HCT116 (cell line): ENCODE measurements around the gene PAM16. TPM values are rescaled to one million over a fixed set of nuclear protein-coding genes. Genes with fewer than 3 reads are reported as not detected.

Experiments used
- ATAC-seq: fragments of 200-7000 bp; cut with Tn5 transposase; 2 replicates; pipeline ENCODE4 v1.9.1; 2020; ENCODE audit warnings: mild to moderate bottlenecking, moderate library complexity
- BruUV-seq: library from RNA; stranded (reverse); fragments of 400-500 nt; replicated peaks from 2 replicates; lab custom pipeline; 2021; lab: Mats Ljungman, UMichigan
- CTCF ChIA-PET: fragments of 300-600 bp; sonication (Branson Sonifier 250); formaldehyde crosslinking; loops from one replicate; lab custom pipeline; 2021; ENCODE audit warnings: antibody characterized with exemption; lab: Charles Lee
- POLR2A ChIA-PET: fragments of 300-600, 350-600 bp; sonication (Branson Sonifier 250); formaldehyde crosslinking; loops from one replicate; lab custom pipeline; 2021; ENCODE audit warnings: antibody characterized with exemption; lab: Charles Lee
- RAD21 ChIA-PET, 2 experiments: fragments of 300-600 bp; sonication (Branson Sonifier 250); formaldehyde crosslinking; loops; one replicate each; lab custom pipeline; 2023; ENCODE audit warnings: low total read pairs in 2 of 2; ENCODE audit not compliant: uncharacterized antibody in 2 of 2, unreplicated experiment in 2 of 2, low non-redundant PET in 1 of 2; lab: Charles Lee
- DNase-seq: peaks from one replicate; pipeline ENCODE4 v3.0.0-alpha.2; 2010; ENCODE audit warnings: low read depth, low spot score
- H2AFZ ChIP-seq: fragments of 200-600 bp; shearing (Covaris generic), sonication (generic); 2 replicates; pipeline ENCODE4 v1.6.1; 2017; ENCODE audit warnings: low read depth, mixed run types, mixed read lengths, antibody characterized with exemption, low read length; ENCODE audit not compliant: poor library complexity, severe bottlenecking
- H3K27ac ChIP-seq: 2 replicates; pipeline ENCODE4 v1.5.1; 2012; ENCODE audit warnings: low read depth, low read length
- H3K27me3 ChIP-seq: fragments of 200-600 bp; sonication (generic); 2 replicates; pipeline ENCODE4 v1.6.1; 2016; ENCODE audit warnings: mixed run types, low read length, mixed read lengths; ENCODE audit not compliant: insufficient read depth
- H3K36me3 ChIP-seq, 2 experiments: fragments of 200-500 bp in 1 of 2; fragments of 200-600 bp in 1 of 2; sonication (Bioruptor generic) in 1 of 2; sonication (generic) in 1 of 2; 2 replicates each; pipeline versions ENCODE4 v1.5.1 to v1.6.1; 2014 to 2016; ENCODE audit warnings: low read length in 2 of 2, inconsistent platforms in 1 of 2, mixed read lengths in 1 of 2, mixed run types in 1 of 2; ENCODE audit not compliant: insufficient read depth in 2 of 2, control insufficient read depth in 1 of 2
- H3K4me1 ChIP-seq, 2 experiments: fragments of 200-600 bp in 1 of 2; sonication (generic) in 1 of 2; 2 replicates each; pipeline versions ENCODE4 v1.5.1 to v1.6.1; 2012 to 2017; ENCODE audit warnings: low read length in 2 of 2, inconsistent platforms in 1 of 2, mild to moderate bottlenecking in 1 of 2, mixed read lengths in 1 of 2, mixed run types in 1 of 2, moderate library complexity in 1 of 2; ENCODE audit not compliant: insufficient read depth in 2 of 2, control insufficient read depth in 1 of 2
- H3K4me2 ChIP-seq: fragments of 200-600 bp; sonication (generic); 2 replicates; pipeline ENCODE4 v1.6.1; 2017; ENCODE audit warnings: mixed run types, low read length, mixed read lengths
- H3K4me3 ChIP-seq, 2 experiments: fragments of 200-600 bp in 1 of 2; sonication (generic) in 1 of 2; replicated peaks in 1 of 2; 2 replicates each; pipeline ENCODE4 v1.5.1; 2011 to 2016; ENCODE audit warnings: low read length in 2 of 2, control low read depth in 1 of 2, low read depth in 1 of 2, mild to moderate bottlenecking in 1 of 2, mixed read lengths in 1 of 2, mixed run types in 1 of 2
- H3K79me2 ChIP-seq: fragments of 200-600 bp; sonication (generic); 2 replicates; pipeline ENCODE4 v1.6.1; 2017; ENCODE audit warnings: mild to moderate bottlenecking, mixed run types, low read length, moderate library complexity, mixed read lengths; ENCODE audit not compliant: insufficient read depth
- H3K9ac ChIP-seq: fragments of 200-600 bp; sonication (generic); 2 replicates; pipeline ENCODE4 v1.6.1; 2016; ENCODE audit warnings: low read length, mixed read lengths
- H3K9me2 ChIP-seq: fragments of 200-600 bp; sonication (generic), shearing (Covaris generic); 2 replicates; pipeline ENCODE4 v1.6.1; 2017; ENCODE audit warnings: mixed run types, mild to moderate bottlenecking, moderate library complexity; ENCODE audit not compliant: insufficient read depth
- H3K9me3 ChIP-seq, 2 experiments: fragments of 200-500 bp in 1 of 2; fragments of 200-600 bp in 1 of 2; sonication (Bioruptor generic) in 1 of 2; sonication (generic) in 1 of 2; 2 replicates each; pipeline ENCODE4 v1.6.1; 2014 to 2017; ENCODE audit warnings: low read length in 2 of 2, mixed read lengths in 2 of 2, inconsistent platforms in 1 of 2, low read depth in 1 of 2, mild to moderate bottlenecking in 1 of 2, mixed run types in 1 of 2, moderate library complexity in 1 of 2; ENCODE audit not compliant: control insufficient read depth in 1 of 2, insufficient read depth in 1 of 2
- H4K20me1 ChIP-seq: fragments of 200-600 bp; sonication (generic), shearing (Covaris generic); 2 replicates; pipeline ENCODE4 v1.6.1; 2017; ENCODE audit warnings: mixed run types, mild to moderate bottlenecking, moderate library complexity; ENCODE audit not compliant: insufficient read depth
- CBX3 ChIP-seq: IDR thresholded peaks from 2 replicates; pipeline ENCODE4 v1.6.1; 2012; ENCODE audit warnings: low read depth
- EGR1 ChIP-seq: IDR thresholded peaks from 2 replicates; pipeline ENCODE4 v1.6.1; 2012; ENCODE audit warnings: low read depth
- EZH2 ChIP-seq: fragments of 200-600 bp; sonication (generic); IDR thresholded peaks from 2 replicates; pipeline ENCODE4 v1.6.1; 2017; ENCODE audit warnings: antibody characterized with exemption, mixed run types
- EZH2phosphoT487 ChIP-seq: fragments of 200-600 bp; IDR thresholded peaks from 2 replicates; pipeline ENCODE4 v1.6.1; 2018; ENCODE audit warnings: antibody characterized with exemption, borderline replicate concordance
- FOSL1 ChIP-seq: IDR thresholded peaks from 2 replicates; pipeline ENCODE4 v1.6.1; 2012; ENCODE audit warnings: low read depth
- JUND ChIP-seq: IDR thresholded peaks from 2 replicates; pipeline ENCODE4 v1.6.1; 2012
- POLR2A ChIP-seq: IDR thresholded peaks from 2 replicates; pipeline ENCODE4 v1.7.0; 2011; ENCODE audit warnings: borderline replicate concordance; ENCODE audit not compliant: insufficient read depth, insufficient read length; ENCODE audit errors: extremely low read depth
- POLR2AphosphoS5 ChIP-seq: IDR thresholded peaks from 2 replicates; pipeline ENCODE4 v1.6.1; 2011; ENCODE audit warnings: mild to moderate bottlenecking, low read depth, low read length, moderate library complexity
- RAD21 ChIP-seq: IDR thresholded peaks from 2 replicates; pipeline ENCODE4 v1.6.1; 2012; ENCODE audit warnings: low read depth, mild to moderate bottlenecking
- SIN3A ChIP-seq: IDR thresholded peaks from 2 replicates; pipeline ENCODE4 v1.6.1; 2012; ENCODE audit warnings: low read depth
- SP1 ChIP-seq: IDR thresholded peaks from 2 replicates; pipeline ENCODE4 v1.6.1; 2012; ENCODE audit warnings: low read depth
- SRF ChIP-seq: IDR thresholded peaks from 2 replicates; pipeline ENCODE4 v1.6.1; 2012; ENCODE audit warnings: low read depth
- TCF7L2 ChIP-seq: IDR thresholded peaks from 2 replicates; pipeline ENCODE4 v1.7.0; 2011; ENCODE audit warnings: borderline replicate concordance, inconsistent platforms; ENCODE audit not compliant: insufficient read depth, insufficient read length; ENCODE audit errors: extremely low read depth
- YY1 ChIP-seq: IDR thresholded peaks from 2 replicates; pipeline ENCODE4 v1.6.1; 2011; ENCODE audit warnings: low read length, low read depth, moderate library complexity, mild to moderate bottlenecking; ENCODE audit not compliant: insufficient replicate concordance; ENCODE audit errors: extremely low read depth
- ZFX ChIP-seq: fragments of 450-650 bp; IDR thresholded peaks from 2 replicates; pipeline ENCODE4 v1.6.1; 2017
- ZNF274 ChIP-seq: fragments of 200-500 bp; sonication (Bioruptor generic); IDR thresholded peaks from 2 replicates; pipeline ENCODE4 v1.6.1; 2014; ENCODE audit warnings: mild to moderate bottlenecking, low read depth, low read length, inconsistent platforms
- intact Hi-C: fragments of 100-400 bp; cut with micrococcal nuclease; formaldehyde crosslinking; loops from 2 replicates; pipeline ENCODE4 v1.10.0; 2022
- total RNA-seq: library from RNA; stranded (reverse); gene quantifications from one replicate; pipeline ENCODE4 v1.2.1, GENCODE V29; 2021; ENCODE audit not compliant: unreplicated experiment
- TF ChIP-seq, protein P1 (sequence below): IDR thresholded peaks from 2 replicates; pipeline ENCODE4 v1.6.1; 2012; ENCODE audit warnings: low read depth
- TF ChIP-seq, protein P2 (sequence below): IDR thresholded peaks from 2 replicates; pipeline ENCODE4 v1.6.1; 2012

The PAM16 gene
- total RNA-seq, 1 experiment from 2014 or later: 102 TPM

DNA sequence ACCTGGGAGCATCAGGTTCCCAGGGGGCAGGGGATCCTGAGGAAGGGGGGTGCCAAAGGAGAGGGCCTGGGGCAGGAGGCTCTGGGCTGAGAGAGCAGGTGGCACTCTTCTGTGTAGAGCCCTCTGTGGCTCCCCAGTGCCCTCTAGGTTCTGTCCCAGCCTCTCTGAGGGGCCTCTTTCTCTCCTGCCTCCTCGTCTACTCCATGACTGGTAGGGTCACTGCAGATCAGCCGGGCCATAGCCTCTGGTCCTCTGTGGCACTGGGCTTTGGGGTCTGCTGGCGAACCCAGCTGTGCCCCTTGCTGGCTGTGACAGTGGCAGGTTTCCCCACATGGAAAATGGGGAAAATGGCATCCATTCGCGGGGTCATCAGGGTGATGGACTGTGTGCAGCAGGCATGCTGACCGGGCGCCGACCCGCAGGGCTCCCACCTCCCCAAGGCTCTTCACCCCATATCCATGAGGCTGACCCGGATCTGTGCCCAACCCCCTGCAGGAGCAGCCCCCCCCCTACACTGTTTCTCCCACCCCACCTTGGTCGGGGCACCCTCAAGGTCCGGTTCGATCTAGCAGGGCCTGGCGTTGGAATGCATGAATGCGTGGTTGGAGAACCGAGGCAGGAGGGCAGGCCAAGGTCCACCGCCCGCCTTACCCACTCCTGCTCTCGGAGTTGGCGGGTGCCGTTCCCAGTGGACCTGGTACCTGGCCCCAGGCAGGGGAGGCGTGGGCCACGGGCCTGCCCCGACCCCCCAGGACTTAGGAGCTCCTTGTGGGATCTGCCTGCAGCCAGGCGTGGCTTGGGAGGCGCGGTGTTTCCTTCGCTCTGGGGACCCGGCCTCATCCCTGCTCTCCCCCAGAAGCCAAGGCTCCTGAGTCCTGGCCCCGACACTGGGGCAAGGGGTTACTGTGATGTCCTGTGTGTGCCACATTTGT, 28.7 kb downstream of the PAM16 start:
- ChIA-PET CTCF (no interaction called here), RAD21 (interaction anchor here in 1 of 2 experiments (0.7 kb wide), 1 partner anchor 49 kb away, joined by 3 read pairs; the partner anchor contains the start of gene TFAP4), POLR2A (interaction anchor here (0.7 kb wide), 1 partner anchor 120 kb away, joined by 3 read pairs; no protein-coding TSS in a partner anchor)
- BruUV-seq: no TSS peak
- no peak overlapping the region for H2AFZ ChIP-seq
- DNase-seq (no peak), ATAC-seq (no peak)
- no peaks in the 10 kb centered on the region; the same call in 1 of the 2 replicates for H4K20me1 ChIP-seq
- no peak for TF ChIP-seq POLR2A
- TF ChIP-seq, protein P1, sequence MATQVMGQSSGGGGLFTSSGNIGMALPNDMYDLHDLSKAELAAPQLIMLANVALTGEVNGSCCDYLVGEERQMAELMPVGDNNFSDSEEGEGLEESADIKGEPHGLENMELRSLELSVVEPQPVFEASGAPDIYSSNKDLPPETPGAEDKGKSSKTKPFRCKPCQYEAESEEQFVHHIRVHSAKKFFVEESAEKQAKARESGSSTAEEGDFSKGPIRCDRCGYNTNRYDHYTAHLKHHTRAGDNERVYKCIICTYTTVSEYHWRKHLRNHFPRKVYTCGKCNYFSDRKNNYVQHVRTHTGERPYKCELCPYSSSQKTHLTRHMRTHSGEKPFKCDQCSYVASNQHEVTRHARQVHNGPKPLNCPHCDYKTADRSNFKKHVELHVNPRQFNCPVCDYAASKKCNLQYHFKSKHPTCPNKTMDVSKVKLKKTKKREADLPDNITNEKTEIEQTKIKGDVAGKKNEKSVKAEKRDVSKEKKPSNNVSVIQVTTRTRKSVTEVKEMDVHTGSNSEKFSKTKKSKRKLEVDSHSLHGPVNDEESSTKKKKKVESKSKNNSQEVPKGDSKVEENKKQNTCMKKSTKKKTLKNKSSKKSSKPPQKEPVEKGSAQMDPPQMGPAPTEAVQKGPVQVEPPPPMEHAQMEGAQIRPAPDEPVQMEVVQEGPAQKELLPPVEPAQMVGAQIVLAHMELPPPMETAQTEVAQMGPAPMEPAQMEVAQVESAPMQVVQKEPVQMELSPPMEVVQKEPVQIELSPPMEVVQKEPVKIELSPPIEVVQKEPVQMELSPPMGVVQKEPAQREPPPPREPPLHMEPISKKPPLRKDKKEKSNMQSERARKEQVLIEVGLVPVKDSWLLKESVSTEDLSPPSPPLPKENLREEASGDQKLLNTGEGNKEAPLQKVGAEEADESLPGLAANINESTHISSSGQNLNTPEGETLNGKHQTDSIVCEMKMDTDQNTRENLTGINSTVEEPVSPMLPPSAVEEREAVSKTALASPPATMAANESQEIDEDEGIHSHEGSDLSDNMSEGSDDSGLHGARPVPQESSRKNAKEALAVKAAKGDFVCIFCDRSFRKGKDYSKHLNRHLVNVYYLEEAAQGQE: no peak
- TF ChIP-seq POLR2AphosphoS5: no peak
- TF ChIP-seq ZNF274: no peak
- no peak for TF ChIP-seq EGR1
- TF ChIP-seq, protein P2, sequence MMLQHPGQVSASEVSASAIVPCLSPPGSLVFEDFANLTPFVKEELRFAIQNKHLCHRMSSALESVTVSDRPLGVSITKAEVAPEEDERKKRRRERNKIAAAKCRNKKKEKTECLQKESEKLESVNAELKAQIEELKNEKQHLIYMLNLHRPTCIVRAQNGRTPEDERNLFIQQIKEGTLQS: no peak
- no peak for TF ChIP-seq TCF7L2
- no peak for TF ChIP-seq RAD21
- no peak for TF ChIP-seq ZFX
- TF ChIP-seq SRF: no peak
- TF ChIP-seq JUND: no peak
- TF ChIP-seq EZH2: no peak
- no peak for TF ChIP-seq SIN3A
- no peak for TF ChIP-seq EZH2phosphoT487
- TF ChIP-seq CBX3: no peak
- no peak for TF ChIP-seq FOSL1
- no peak for TF ChIP-seq SP1
- TF ChIP-seq YY1: no peak
- peaks cover 27 to 52% of the 10 kb centered on the region in 2 experiments for H3K4me1 ChIP-seq
- H3K4me2 ChIP-seq: no peak overlapping the region
- peaks cover 95% of the 10 kb centered on the region for H3K79me2 ChIP-seq
- no peak overlapping the region for H3K9ac ChIP-seq
- no peaks in the 10 kb centered on the region for H3K9me2 ChIP-seq
- H3K36me3 ChIP-seq: no peaks in the 10 kb centered on the region
- H3K27me3 ChIP-seq: no peaks in the 10 kb centered on the region
- H3K9me3 ChIP-seq: no peaks in the 10 kb centered on the region
- no peak overlapping the region for H3K27ac ChIP-seq
- intact Hi-C loops: no loop called here
- no peak overlapping the region for H3K4me3 ChIP-seq
